Smooth muscle cell (in vitro differentiated cells): Measurements from ENCODE around the gene TF. TPM values are rescaled to one million over a fixed set of nuclear protein-coding genes. Genes with fewer than 3 reads are reported as not detected.

Experiments
- DNase-seq: peaks from one replicate; lab custom pipeline; 2025; ENCODE audit not compliant: unreplicated experiment; lab: John Stamatoyannopoulos, UW
- H2AFZ ChIP-seq: fragments of 200-600 bp; sonication (generic); 2 replicates; pipeline ENCODE4 v1.6.0; 2016; ENCODE audit warnings: antibody characterized with exemption, low read depth, mild to moderate bottlenecking
- H3F3A ChIP-seq: fragments of 200-600 bp; sonication (generic); 2 replicates; pipeline ENCODE4 v1.6.0; 2017; ENCODE audit warnings: antibody characterized with exemption, low read depth
- H3K27ac ChIP-seq: fragments of 200-600 bp; sonication (generic); 2 replicates; pipeline ENCODE4 v1.5.1; 2016; ENCODE audit warnings: low read depth, mild to moderate bottlenecking
- H3K27me3 ChIP-seq: fragments of 200-600 bp; sonication (generic); 2 replicates; pipeline ENCODE4 v1.6.1; 2016; ENCODE audit warnings: low read depth, mild to moderate bottlenecking
- H3K36me3 ChIP-seq: fragments of 200-600 bp; sonication (generic); 2 replicates; pipeline ENCODE4 v1.5.1; 2016; ENCODE audit warnings: low read depth
- H3K4me1 ChIP-seq: fragments of 200-600 bp; sonication (generic); 2 replicates; pipeline ENCODE4 v1.5.1; 2016; ENCODE audit warnings: low read depth
- H3K4me2 ChIP-seq: fragments of 200-600 bp; sonication (generic); 2 replicates; pipeline ENCODE4 v1.6.0; 2016; ENCODE audit warnings: mild to moderate bottlenecking
- H3K4me3 ChIP-seq: fragments of 200-600 bp; sonication (generic); 2 replicates; pipeline ENCODE4 v1.5.1; 2016; ENCODE audit warnings: mild to moderate bottlenecking
- H3K79me2 ChIP-seq: fragments of 200-600 bp; sonication (generic); 2 replicates; pipeline ENCODE4 v1.6.0; 2016; ENCODE audit warnings: low read depth, mild to moderate bottlenecking
- H3K9ac ChIP-seq: fragments of 200-600 bp; sonication (generic); 2 replicates; pipeline ENCODE4 v1.6.0; 2016; ENCODE audit warnings: low read depth
- H3K9me3 ChIP-seq: fragments of 200-600 bp; sonication (generic); replicated peaks from 2 replicates; pipeline ENCODE4 v1.5.1; 2016; ENCODE audit warnings: low read depth
- H4K20me1 ChIP-seq: fragments of 200-600 bp; sonication (generic); 2 replicates; pipeline ENCODE4 v1.6.0; 2016; ENCODE audit warnings: low read depth
- CTCF ChIP-seq: fragments of 200-600 bp; sonication (generic); IDR thresholded peaks from 2 replicates; pipeline ENCODE4 v1.5.1; 2017; ENCODE audit warnings: borderline replicate concordance, mild to moderate bottlenecking, antibody characterized with exemption; ENCODE audit not compliant: insufficient read depth, poor library complexity, severe bottlenecking
- WGBS: methylation state at CpG from one replicate; pipeline ENCODE4 v1.1.7; 2016; ENCODE audit warnings: low lambda C conversion rate; 5-methylcytosine and 5-hydroxymethylcytosine counted together
- polyA plus RNA-seq: library from polyadenylated mRNA; unstranded; fragments of >200 nt; fragmentation: Nextera tagmentation; extraction: Ambion mirVana; gene quantifications from 2 replicates; pipeline ENCODE4 v1.2.1, GENCODE V29; 2016
- small RNA-seq: library from RNA; depleted of rRNA; stranded (forward); fragments of <200 nt; gene quantifications from one replicate; pipeline ENCODE3, GENCODE V24; 2014
- total RNA-seq: library from RNA; depleted of rRNA; stranded (reverse); fragments of >200 nt; gene quantifications from 2 replicates; pipeline ENCODE4 v1.2.3, GENCODE V29; 2014

TF gene
- total and polyA plus RNA-seq, 2 experiments from 2014 or later = 1.0 to 1.6 TPM

GRCh38 chr3:133845127-133845526 lies 98.9 kb downstream of the TF start:
- WGBS = 84% methylated on average over 4 of the region's 4 CpGs
- Histone ChIP-seq H2AFZ (no peak overlapping the region), H3F3A (no peaks in the 10 kb centered on the region), H3K27me3 (no peaks in the 10 kb centered on the region), H3K4me1 (no peaks in the 10 kb centered on the region), H3K9ac (no peak overlapping the region), H3K27ac (no peak overlapping the region), H3K36me3 (no peaks in the 10 kb centered on the region), H3K9me3 (no peaks in the 10 kb centered on the region), H3K79me2 (no peaks in the 10 kb centered on the region), H3K4me2 (no peak overlapping the region), H4K20me1 (no peaks in the 10 kb centered on the region), H3K4me3 (no peak overlapping the region)
- no peak for DNase-seq
- TF ChIP-seq CTCF = no peak

Small RNA genes within 50 kb of the gene (small RNA-seq; reads per million reads assigned to genes)
- not detected for gene RNA5SP140

Other genes starting within 250 kb of the TF start
- gene CDV3, start 172.7 kb upstream of the TF start, total RNA-seq = 135 and 139 TPM in 2 replicates
- gene CDV3, start 172.7 kb upstream of the TF start, polyA plus RNA-seq = 70.2 and 84.0 TPM in 2 replicates
- 27.5 and 43.1 TPM in 2 replicates for gene TOPBP1, start 84.5 kb upstream of the TF start, total RNA-seq
- gene TOPBP1, start 84.5 kb upstream of the TF start, polyA plus RNA-seq = 8.3 and 8.4 TPM in 2 replicates
- gene SRPRB, start 59.4 kb downstream of the TF start, total RNA-seq = 59.3 and 60.6 TPM in 2 replicates
- 78.9 and 98.3 TPM in 2 replicates for gene SRPRB, start 59.4 kb downstream of the TF start, polyA plus RNA-seq
- 1.6 and 2.0 TPM in 2 replicates for gene RAB6B, start 149.5 kb downstream of the TF start, total RNA-seq
- gene RAB6B, start 149.5 kb downstream of the TF start, polyA plus RNA-seq = 1.2 and 2.2 TPM in 2 replicates